CD14-positive monocyte (primary cell): ENCODE results near the gene GDF11. TPM values are rescaled to one million over a fixed set of nuclear protein-coding genes. Genes with fewer than 3 reads are reported as not detected.

ENCODE experiments used
- DNase-seq, 3 donors: peaks; one replicate each; pipeline ENCODE4 v3.0.0-alpha.2; 2011 to 2022
- H2AFZ ChIP-seq: 2 replicates; pipeline ENCODE4 v1.6.0; 2012; ENCODE audit warnings: mild to moderate bottlenecking, low read depth, low read length, inconsistent platforms; ENCODE audit not compliant: insufficient read depth, poor library complexity, severe bottlenecking
- H3K27ac ChIP-seq, 2 donors: 1 replicate in 1 of 2; 2 replicates in 1 of 2; pipeline ENCODE4 v1.5.1; 2012 to 2013; ENCODE audit warnings: low read length in 2 of 2, control low read depth in 1 of 2, inconsistent platforms in 1 of 2, low read depth in 1 of 2, mild to moderate bottlenecking in 1 of 2
- H3K27me3 ChIP-seq, 2 donors: one replicate each; pipeline versions ENCODE4 v1.6.0 to v1.6.1; 2011 to 2013; ENCODE audit warnings: low read length in 2 of 2; ENCODE audit not compliant: control insufficient read depth in 2 of 2, insufficient read depth in 2 of 2
- H3K36me3 ChIP-seq, 2 donors: replicated peaks in 1 of 2; 1 replicate in 1 of 2; 2 replicates in 1 of 2; pipeline versions ENCODE4 v1.5.1 to v1.6.1; 2012 to 2013; ENCODE audit warnings: low read length in 2 of 2, control low read depth in 1 of 2, inconsistent platforms in 1 of 2, mild to moderate bottlenecking in 1 of 2; ENCODE audit not compliant: insufficient read depth in 2 of 2, control insufficient read depth in 1 of 2
- H3K4me1 ChIP-seq, 2 donors: 1 replicate in 1 of 2; 2 replicates in 1 of 2; pipeline versions ENCODE4 v1.5.1 to v1.6.1; 2012 to 2013; ENCODE audit warnings: low read length in 2 of 2, control low read depth in 1 of 2, inconsistent platforms in 1 of 2, mild to moderate bottlenecking in 1 of 2, moderate library complexity in 1 of 2; ENCODE audit not compliant: insufficient read depth in 2 of 2, control insufficient read depth in 1 of 2
- H3K4me2 ChIP-seq: replicated peaks from 2 replicates; pipeline ENCODE3; 2012; ENCODE audit warnings: low read length, moderate library complexity, mild to moderate bottlenecking; ENCODE audit not compliant: poor library complexity, severe bottlenecking; ENCODE audit errors: extremely low read depth
- H3K4me3 ChIP-seq, 3 experiments: fragments of 200-600 bp in 1 of 3; sonication (generic) in 1 of 3; replicated peaks in 1 of 3; 1 replicate in 2 of 3; 2 replicates in 1 of 3; pipeline ENCODE4 v1.5.1; 2011 to 2013; ENCODE audit warnings: low read length in 3 of 3, mild to moderate bottlenecking in 3 of 3, control low read depth in 2 of 3, low read depth in 2 of 3, inconsistent platforms in 1 of 3, moderate library complexity in 1 of 3
- H3K79me2 ChIP-seq: 2 replicates; pipeline ENCODE4 v1.6.0; 2012; ENCODE audit warnings: mild to moderate bottlenecking, control low read depth, inconsistent platforms, low read length, moderate library complexity; ENCODE audit not compliant: insufficient read depth
- H3K9ac ChIP-seq: 2 replicates; pipeline ENCODE4 v1.6.0; 2017; ENCODE audit warnings: low read length, mild to moderate bottlenecking; ENCODE audit not compliant: insufficient read depth, poor library complexity, severe bottlenecking
- H3K9me3 ChIP-seq, 2 donors: replicated peaks in 1 of 2; 1 replicate in 1 of 2; 2 replicates in 1 of 2; pipeline versions ENCODE4 v1.5.1 to v1.6.1; 2012 to 2013; ENCODE audit warnings: low read length in 2 of 2, control low read depth in 1 of 2; ENCODE audit not compliant: control insufficient read depth in 1 of 2, insufficient read depth in 1 of 2
- H4K20me1 ChIP-seq: 2 replicates; pipeline ENCODE4 v1.6.0; 2012; ENCODE audit warnings: mild to moderate bottlenecking, low read length, control low read depth, moderate library complexity; ENCODE audit not compliant: insufficient read depth
- H3K27ac Mint-ChIP-seq, 7 donors: one replicate each; pipeline ENCODE4 v1.8.0; 2020; ENCODE audit warnings: mild to moderate bottlenecking in 7 of 7, mixed read lengths in 7 of 7, moderate library complexity in 6 of 7, inconsistent platforms in 2 of 7
- H3K27me3 Mint-ChIP-seq, 3 donors: one replicate each; pipeline ENCODE4 v1.8.0; 2021 to 2022; ENCODE audit warnings: low read depth in 3 of 3, mild to moderate bottlenecking in 3 of 3, mixed read lengths in 3 of 3, moderate library complexity in 3 of 3, inconsistent platforms in 1 of 3
- H3K36me3 Mint-ChIP-seq, 2 donors: one replicate each; pipeline ENCODE4 v1.8.0; 2020; ENCODE audit warnings: mixed read lengths in 2 of 2, inconsistent platforms in 1 of 2, mild to moderate bottlenecking in 1 of 2
- H3K4me1 Mint-ChIP-seq: one replicate; pipeline ENCODE4 v1.8.0; 2020; ENCODE audit warnings: mild to moderate bottlenecking, mixed read lengths
- H3K4me3 Mint-ChIP-seq, 2 donors: one replicate each; pipeline ENCODE4 v1.8.0; 2020; ENCODE audit warnings: mild to moderate bottlenecking in 2 of 2, mixed read lengths in 2 of 2, moderate library complexity in 1 of 2
- H3K9me3 Mint-ChIP-seq, 7 donors: one replicate each; pipeline ENCODE4 v1.8.0; 2020 to 2022; ENCODE audit warnings: mixed read lengths in 7 of 7, mild to moderate bottlenecking in 6 of 7, moderate library complexity in 6 of 7, inconsistent platforms in 2 of 7
- WGBS: methylation state at CpG from one replicate; pipeline ENCODE4 v1.1.5; 2013; ENCODE audit warnings: missing lambda C conversion rate; ENCODE audit not compliant: insufficient coverage; 5-methylcytosine and 5-hydroxymethylcytosine counted together
- intact Hi-C, 2 donors: fragments of 100-400 bp; cut with micrococcal nuclease; formaldehyde crosslinking; loops; one replicate each; pipeline versions ENCODE4 v1.15.0 to v1.15.1; 2023
- polyA plus RNA-seq, 3 donors: library from polyadenylated mRNA; depleted of rRNA in 1 of 3; unstranded in 2 of 3; stranded (reverse) in 1 of 3; fragments of 300-500 nt in 2 of 3; fragments of >200 nt in 1 of 3; fragmentation: Illumina TruSeq in 2 of 3; gene quantifications; 1 replicate in 2 of 3; 2 replicates in 1 of 3; pipeline ENCODE4 v1.2.3, GENCODE V29; 2012 to 2021
- TF ChIP-seq, protein P1 (sequence below): fragments of 200-600 bp; IDR thresholded peaks from one replicate; pipeline ENCODE4 v1.8.0; 2022; ENCODE audit warnings: antibody characterized with exemption, mild to moderate bottlenecking

Gene GDF11
- polyA plus RNA-seq, 3 donors = 0.08 to 0.09 (median 0.09) TPM

DNA sequence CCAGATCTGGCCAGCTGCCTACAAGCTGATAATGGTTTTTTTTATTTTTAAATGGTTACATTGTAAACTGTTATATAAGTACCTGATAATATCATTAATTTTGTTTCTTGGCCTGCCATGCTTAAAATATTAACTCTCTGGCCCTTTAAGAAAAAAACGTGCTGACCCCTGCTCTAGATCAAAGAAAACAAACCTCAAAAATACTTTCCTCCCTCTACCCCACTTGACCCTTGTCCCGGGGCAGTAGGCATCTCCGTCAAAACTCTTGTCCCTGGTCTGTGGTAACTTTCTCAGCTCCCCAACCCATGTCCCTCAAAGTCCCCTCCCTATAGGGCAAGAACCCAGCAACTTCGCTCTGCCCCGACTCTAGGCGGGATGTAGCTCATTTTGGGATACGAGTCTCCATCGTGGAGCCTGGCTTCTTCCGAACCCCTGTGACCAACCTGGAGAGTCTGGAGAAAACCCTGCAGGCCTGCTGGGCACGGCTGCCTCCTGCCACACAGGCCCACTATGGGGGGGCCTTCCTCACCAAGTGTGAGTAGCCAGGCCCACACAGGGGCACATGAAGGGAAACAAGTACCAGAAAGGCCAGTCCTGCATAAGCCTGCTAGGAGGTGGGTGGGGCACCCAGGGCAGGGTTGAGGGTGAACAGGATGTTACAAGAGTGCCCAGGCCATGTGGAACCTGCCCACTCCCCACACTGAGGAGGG is 19.3 kb upstream of the GDF11 start:
- Histone ChIP-seq H3K9me3 (no peaks in the 10 kb centered on the region), H3K27ac (no peak overlapping the region), H3K79me2 (peaks cover 42% of the 10 kb centered on the region), H3K4me1 (peaks cover 19 to 47% of the 10 kb centered on the region in 2 donors), H3K27me3 (no peaks in the 10 kb centered on the region), H3K36me3 (peaks cover 38 to 83% of the 10 kb centered on the region in 2 donors), H2AFZ (no peak overlapping the region), H3K9ac (no peak overlapping the region), H3K4me3 (no peak overlapping the region), H3K4me2 (no peak overlapping the region), H4K20me1 (peaks cover 68% of the 10 kb centered on the region)
- TF ChIP-seq, protein P1, sequence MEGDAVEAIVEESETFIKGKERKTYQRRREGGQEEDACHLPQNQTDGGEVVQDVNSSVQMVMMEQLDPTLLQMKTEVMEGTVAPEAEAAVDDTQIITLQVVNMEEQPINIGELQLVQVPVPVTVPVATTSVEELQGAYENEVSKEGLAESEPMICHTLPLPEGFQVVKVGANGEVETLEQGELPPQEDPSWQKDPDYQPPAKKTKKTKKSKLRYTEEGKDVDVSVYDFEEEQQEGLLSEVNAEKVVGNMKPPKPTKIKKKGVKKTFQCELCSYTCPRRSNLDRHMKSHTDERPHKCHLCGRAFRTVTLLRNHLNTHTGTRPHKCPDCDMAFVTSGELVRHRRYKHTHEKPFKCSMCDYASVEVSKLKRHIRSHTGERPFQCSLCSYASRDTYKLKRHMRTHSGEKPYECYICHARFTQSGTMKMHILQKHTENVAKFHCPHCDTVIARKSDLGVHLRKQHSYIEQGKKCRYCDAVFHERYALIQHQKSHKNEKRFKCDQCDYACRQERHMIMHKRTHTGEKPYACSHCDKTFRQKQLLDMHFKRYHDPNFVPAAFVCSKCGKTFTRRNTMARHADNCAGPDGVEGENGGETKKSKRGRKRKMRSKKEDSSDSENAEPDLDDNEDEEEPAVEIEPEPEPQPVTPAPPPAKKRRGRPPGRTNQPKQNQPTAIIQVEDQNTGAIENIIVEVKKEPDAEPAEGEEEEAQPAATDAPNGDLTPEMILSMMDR = no peak
- DNase-seq = no peak
- 91% methylated on average over 10 of the region's 10 CpGs for WGBS
- Mint-ChIP-seq H3K4me3 (no peak overlapping the region), H3K4me1 (peaks cover 55% of the 10 kb centered on the region), H3K9me3 (peaks cover 0 to 4% (median 0%) of the 10 kb centered on the region in 7 donors), H3K36me3 (peaks cover 57 to 74% of the 10 kb centered on the region in 2 donors), H3K27ac (peak overlapping the region in 3 of 7 donors; percentile 35 to 57 (median 53)), H3K27me3 (no peaks in the 10 kb centered on the region)
- intact Hi-C loops = loop anchor here in 1 of 2 donors (5.0 kb wide), 1 partner anchor 66 kb away; no protein-coding TSS in a partner anchor

DNA sequence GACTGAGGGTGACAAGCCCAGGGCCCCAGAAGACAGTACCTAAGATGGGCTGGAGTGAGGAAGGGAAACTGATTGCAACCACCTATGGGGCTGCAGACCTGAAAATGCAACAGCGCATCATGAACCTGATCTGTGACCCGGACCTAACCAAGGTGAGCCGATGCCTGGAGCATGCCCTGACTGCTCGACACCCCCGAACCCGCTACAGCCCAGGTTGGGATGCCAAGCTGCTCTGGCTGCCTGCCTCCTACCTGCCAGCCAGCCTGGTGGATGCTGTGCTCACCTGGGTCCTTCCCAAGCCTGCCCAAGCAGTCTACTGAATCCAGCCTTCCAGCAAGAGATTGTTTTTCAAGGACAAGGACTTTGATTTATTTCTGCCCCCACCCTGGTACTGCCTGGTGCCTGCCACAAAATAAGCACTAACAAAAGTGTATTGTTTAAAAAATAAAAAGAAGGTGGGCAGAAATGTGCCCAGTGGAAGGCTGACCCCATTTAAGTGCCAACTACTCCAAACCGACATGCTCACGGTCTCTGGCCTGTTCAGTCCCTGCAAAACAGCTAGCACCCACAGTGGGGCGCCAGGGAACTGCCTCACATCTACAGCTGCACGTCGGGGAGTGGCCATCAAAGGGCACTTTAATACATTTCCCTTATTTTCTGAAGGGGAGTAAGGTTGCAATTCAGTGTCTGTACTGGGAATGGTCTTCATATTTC is 18.5 kb upstream of the GDF11 start:
- 85% methylated on average over 7 of the region's 11 CpGs for WGBS

More for the DNA sequence above, 18.5 kb upstream of the GDF11 start:
- Histone ChIP-seq H3K4me2 (no peak overlapping the region), H3K9me3 (no peaks in the 10 kb centered on the region), H3K27me3 (no peaks in the 10 kb centered on the region), H2AFZ (no peak overlapping the region), H3K79me2 (peaks cover 42% of the 10 kb centered on the region), H3K9ac (no peak overlapping the region), H3K4me3 (no peak overlapping the region), H4K20me1 (peaks cover 61% of the 10 kb centered on the region), H3K27ac (no peak overlapping the region), H3K4me1 (peaks cover 19 to 42% of the 10 kb centered on the region in 2 donors), H3K36me3 (peaks cover 30 to 76% of the 10 kb centered on the region in 2 donors)
- intact Hi-C loops = loop anchor here in 1 of 2 donors (5.0 kb wide), 1 partner anchor 67 kb away; no protein-coding TSS in a partner anchor
- H3K4me3 Mint-ChIP-seq = no peak overlapping the region
- TF ChIP-seq, protein P1 = peak; percentile 77
- no peaks in the 10 kb centered on the region for H3K27me3 Mint-ChIP-seq
- peaks cover 0 to 4% (median 0%) of the 10 kb centered on the region in 7 donors for H3K9me3 Mint-ChIP-seq
- DNase-seq = peak; percentile 68 to 72 (median 70)
- H3K4me1 Mint-ChIP-seq = peaks cover 51% of the 10 kb centered on the region
- H3K36me3 Mint-ChIP-seq = peaks cover 51 to 67% of the 10 kb centered on the region in 2 donors
- peak overlapping the region in 6 of 7 donors; percentile 6 to 76 (median 54) for H3K27ac Mint-ChIP-seq
